PC-9 (cell line): ENCODE data around the gene SNAP23.

Source experiments
- CTCF ChIP-seq: fragments of 200-600 bp; sonication (generic); conservative IDR thresholded peaks from 2 replicates; pipeline ENCODE4 v1.6.1; 2017; ENCODE audit warnings: mixed run types, antibody characterized with exemption, mild to moderate bottlenecking, moderate library complexity
- EZH2 ChIP-seq: fragments of 200-600 bp; sonication (generic); IDR thresholded peaks from 2 replicates; pipeline ENCODE4 v1.8.0; 2017; ENCODE audit warnings: antibody characterized with exemption, low read depth

- TF ChIP-seq CTCF (no peak), EZH2 (no peak)
Measured at GRCh38 chr15:42456531-42456930, 38.9 kb upstream of the SNAP23 start.
